NB4 (cell line): ENCODE measurements around the gene TALDO1.
A peak's percentile ranks its signal among the peaks of the same experiment; 100 is the strongest.

Experiments used
- DNase-seq: peaks from one replicate; pipeline ENCODE4 v3.0.0; 2010; ENCODE audit warnings: low read depth
- H3K4me3 ChIP-seq: one replicate; pipeline ENCODE4 v1.5.1; 2011; ENCODE audit warnings: mild to moderate bottlenecking, low read depth, low read length, moderate library complexity
- CTCF ChIP-seq: IDR thresholded peaks from one replicate; pipeline ENCODE4 v1.5.1; 2012; ENCODE audit warnings: low read depth, low read length
- MAX ChIP-seq: IDR thresholded peaks from 2 replicates; pipeline ENCODE4 v1.6.1; 2011; ENCODE audit warnings: low read depth, low read length
- MYC ChIP-seq: IDR thresholded peaks from 2 replicates; pipeline ENCODE4 v1.6.1; 2011; ENCODE audit warnings: low read depth, low read length
- POLR2A ChIP-seq: IDR thresholded peaks from 2 replicates; pipeline ENCODE4 v1.6.1; 2011; ENCODE audit warnings: mild to moderate bottlenecking; ENCODE audit not compliant: insufficient read length; ENCODE audit errors: extremely low read depth

TALDO1 gene

GRCh38 chr11:724778-725386, 22.4 kb upstream of the TALDO1 start:
- no peak overlapping the region for H3K4me3 ChIP-seq
- TF ChIP-seq CTCF (no peak), MAX (no peak), POLR2A (no peak), MYC (no peak)
- no peak for DNase-seq

GRCh38 chr11:725624-726202, 21.6 kb upstream of the TALDO1 start:
- no peak for TF ChIP-seq POLR2A
- no peak for TF ChIP-seq MAX
- TF ChIP-seq MYC, result no peak
- no peak for TF ChIP-seq CTCF
- DNase-seq, result no peak
- no peak overlapping the region for H3K4me3 ChIP-seq

GRCh38 chr11:726278-727220, 20.7 kb upstream of the TALDO1 start:
- no peak for DNase-seq
- TF ChIP-seq CTCF (no peak), MYC (no peak), MAX (no peak)
- H3K4me3 ChIP-seq, result no peak overlapping the region

- TF ChIP-seq MAX (no peak), MYC (no peak)
- DNase-seq, result no peak
- no peak overlapping the region for H3K4me3 ChIP-seq
Observed at GRCh38 chr11:727281-727701, 20.0 kb upstream of the TALDO1 start.

GRCh38 chr11:727859-728748, 19.2 kb upstream of the TALDO1 start:
- DNase-seq, result peak; percentile 80
- no peak overlapping the region for H3K4me3 ChIP-seq
- no peak for TF ChIP-seq POLR2A
- peak; percentile 86 for TF ChIP-seq MAX
- peak; percentile 96 for TF ChIP-seq CTCF
- TF ChIP-seq MYC, result peak; percentile 77
